ENCODE data around the gene LAMB4.

LAMB4 gene

GRCh38 chr7:108045154-108045553, 85.0 kb downstream of the LAMB4 start:
- H3K27ac ChIP-seq: no peak overlapping the region
- no peak for DNase-seq
- H3K9me3 ChIP-seq: no peaks in the 10 kb centered on the region
- H3K36me3 ChIP-seq: no peaks in the 10 kb centered on the region
- no peaks in the 10 kb centered on the region for H3K4me1 ChIP-seq
- no peak overlapping the region for H3K4me3 ChIP-seq
- no peak for TF ChIP-seq CTCF (IDR thresholded peaks at IDR 0.05)
- H3K27me3 ChIP-seq: no peaks in the 10 kb centered on the region
- intact Hi-C loops (cut with DNase I; ENCODE audit: low total_unique reads): no loop called here

DNA sequence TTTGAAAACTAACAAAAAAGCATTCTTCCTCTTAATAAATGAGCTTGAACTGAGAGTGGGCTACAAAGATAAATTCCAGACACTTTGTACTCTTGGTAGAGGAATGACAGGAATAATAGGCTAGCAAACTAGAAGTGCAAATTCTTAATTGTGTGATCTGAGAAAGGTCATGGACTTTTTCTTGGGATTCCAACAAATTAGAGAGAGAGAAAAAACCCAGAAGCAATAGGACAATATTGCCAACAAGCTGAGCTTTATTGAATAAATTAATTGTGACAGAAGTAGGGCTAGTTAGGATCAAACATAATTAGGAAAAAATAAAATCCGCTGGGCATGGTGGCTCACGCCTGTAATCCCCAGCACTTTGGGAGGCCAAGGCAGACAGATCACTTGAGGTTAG, 85.8 kb downstream of the LAMB4 start:
- H3K27ac ChIP-seq: no peak overlapping the region
- no peak for TF ChIP-seq CTCF (IDR thresholded peaks at IDR 0.05)
- intact Hi-C loops (cut with DNase I; ENCODE audit: low total_unique reads): no loop called here
- no peak overlapping the region for H3K4me3 ChIP-seq
- no peaks in the 10 kb centered on the region for H3K36me3 ChIP-seq
- no peak for DNase-seq
- H3K27me3 ChIP-seq: no peaks in the 10 kb centered on the region
- H3K4me1 ChIP-seq: no peaks in the 10 kb centered on the region
- no peaks in the 10 kb centered on the region for H3K9me3 ChIP-seq

DNA sequence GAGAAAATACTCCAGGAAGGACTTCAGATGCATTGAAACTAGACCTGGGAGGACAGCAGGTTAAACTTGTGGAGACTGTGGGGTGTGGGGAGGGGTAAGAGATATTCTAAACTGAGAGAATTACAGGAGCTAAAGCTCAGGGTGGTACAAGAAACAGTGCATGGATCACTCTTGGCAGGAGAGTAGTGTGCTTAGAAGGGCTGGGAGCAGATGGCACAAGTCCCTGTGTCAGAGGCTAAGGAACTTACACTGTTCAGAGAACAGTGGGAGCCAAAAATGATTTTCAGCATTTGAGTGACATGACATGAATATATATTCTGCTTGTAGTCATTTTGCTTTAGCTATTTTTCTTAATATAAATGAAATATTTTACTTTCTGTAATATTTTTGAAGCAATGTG, 91.2 kb downstream of the LAMB4 start:
- no peaks in the 10 kb centered on the region for H3K4me1 ChIP-seq

DNA sequence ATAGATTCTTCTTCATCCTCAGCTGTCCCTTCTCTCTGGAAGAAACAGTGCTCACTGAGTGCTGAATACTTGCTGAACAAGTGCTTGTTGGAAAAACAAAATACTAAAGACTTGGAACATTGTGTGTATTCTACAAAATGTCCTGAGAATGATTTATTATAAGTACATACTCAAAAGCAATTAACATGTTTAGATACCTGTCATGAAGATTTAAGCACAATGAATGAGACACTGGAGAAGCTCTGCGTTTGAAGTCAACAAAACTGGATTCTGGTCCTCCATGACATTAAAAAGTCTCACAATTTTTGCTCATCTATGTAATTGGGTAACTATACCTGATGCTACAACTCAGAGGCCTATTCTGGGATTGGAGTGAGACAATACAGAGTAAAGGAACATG, 92.4 kb downstream of the LAMB4 start:
- no peaks in the 10 kb centered on the region for H3K36me3 ChIP-seq
- intact Hi-C loops (cut with DNase I; ENCODE audit: low total_unique reads): no loop called here
- H3K9me3 ChIP-seq: no peaks in the 10 kb centered on the region
- no peaks in the 10 kb centered on the region for H3K27me3 ChIP-seq
- TF ChIP-seq CTCF (IDR thresholded peaks at IDR 0.05): no peak
- H3K27ac ChIP-seq: no peak overlapping the region
- H3K4me1 ChIP-seq: no peaks in the 10 kb centered on the region
- no peak for DNase-seq
- H3K4me3 ChIP-seq: no peak overlapping the region

More for the DNA sequence above, 91.2 kb downstream of the LAMB4 start:
- Histone ChIP-seq H3K27me3 (no peaks in the 10 kb centered on the region), H3K9me3 (no peaks in the 10 kb centered on the region), H3K36me3 (no peaks in the 10 kb centered on the region), H3K27ac (no peak overlapping the region), H3K4me3 (no peak overlapping the region)
- no peak for DNase-seq
- intact Hi-C loops (cut with DNase I; ENCODE audit: low total_unique reads): no loop called here
- TF ChIP-seq CTCF (IDR thresholded peaks at IDR 0.05): no peak

- no peak for DNase-seq
- intact Hi-C loops (cut with DNase I; ENCODE audit: low total_unique reads): no loop called here
- H3K36me3 ChIP-seq: no peaks in the 10 kb centered on the region
- H3K9me3 ChIP-seq: no peaks in the 10 kb centered on the region
- no peak for TF ChIP-seq CTCF (IDR thresholded peaks at IDR 0.05)
- H3K4me3 ChIP-seq: no peak overlapping the region
- H3K4me1 ChIP-seq: no peaks in the 10 kb centered on the region
- H3K27ac ChIP-seq: no peak overlapping the region
- H3K27me3 ChIP-seq: no peaks in the 10 kb centered on the region
Measured at GRCh38 chr7:108037140-108037539, 93.0 kb downstream of the LAMB4 start.

DNA sequence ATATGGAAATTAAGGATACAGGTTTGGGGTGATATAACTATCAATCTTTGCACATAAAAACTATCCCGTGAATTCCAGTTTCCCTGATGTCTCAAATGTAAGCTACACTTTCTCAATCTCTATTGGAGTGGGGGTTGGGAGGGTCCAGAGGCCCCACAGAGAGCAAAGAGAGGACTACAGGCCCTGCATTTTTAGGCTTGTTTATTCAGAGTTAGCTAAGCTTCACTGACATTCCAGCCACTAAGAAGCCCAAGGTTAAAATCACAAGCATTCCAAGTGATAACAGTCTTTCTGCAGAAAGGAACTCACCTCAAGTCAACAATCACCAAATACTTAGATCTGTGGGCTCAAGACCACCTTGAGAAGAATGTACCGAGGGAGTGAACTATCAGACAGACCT, 95.6 kb downstream of the LAMB4 start:
- Histone ChIP-seq H3K9me3 (no peaks in the 10 kb centered on the region), H3K27me3 (no peaks in the 10 kb centered on the region), H3K27ac (no peak overlapping the region), H3K4me3 (no peak overlapping the region), H3K4me1 (peaks cover 0 to 6% (median 0%) of the 10 kb centered on the region in 4 donors), H3K36me3 (no peaks in the 10 kb centered on the region)
- no peak for TF ChIP-seq CTCF (IDR thresholded peaks at IDR 0.05)
- no peak for DNase-seq
- intact Hi-C loops (cut with DNase I; ENCODE audit: low total_unique reads): no loop called here
